A204.1 (cell line): ENCODE data around the gene TPD52L2.
"Not testable (repeated sequence)": the region's sequence is repeated elsewhere in the genome, so short reads cannot be mapped to it uniquely, and the experiment has no call there.

ENCODE experiments used
- FAIRE-seq: peaks from 2 replicates; lab custom pipeline; 2012; peaks lifted over from hg19 to GRCh38; lab: Jason Lieb, UNC

The TPD52L2 gene

GRCh38 chr20:63855363-63856097, 9.5 kb upstream of the TPD52L2 start:
- FAIRE-seq: no peak

DNA sequence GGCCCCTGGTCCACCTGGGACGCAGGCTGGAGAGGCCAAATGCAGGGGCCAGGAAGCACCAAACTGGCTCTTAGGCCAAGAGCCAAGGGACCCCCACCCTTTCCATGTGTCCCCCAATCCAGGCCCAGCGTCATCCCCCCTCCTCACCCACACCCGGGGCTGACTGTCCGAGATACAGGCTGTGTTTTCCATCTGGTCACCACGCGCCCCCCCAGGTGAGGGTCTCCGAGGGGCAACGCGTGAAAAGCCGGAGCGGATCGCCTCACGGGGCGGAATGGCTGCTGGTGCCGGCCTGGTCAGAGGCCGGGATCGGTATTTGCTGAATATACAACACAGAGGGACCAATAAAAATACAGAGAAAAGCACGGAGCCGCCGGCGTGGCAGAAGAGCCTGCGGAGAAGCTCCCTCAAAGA, 9.0 kb upstream of the TPD52L2 start:
- no peak for FAIRE-seq

- FAIRE-seq: no peak
These were observed 7.2 kb upstream of the TPD52L2 start for GRCh38 chr20:63857764-63858392.

DNA sequence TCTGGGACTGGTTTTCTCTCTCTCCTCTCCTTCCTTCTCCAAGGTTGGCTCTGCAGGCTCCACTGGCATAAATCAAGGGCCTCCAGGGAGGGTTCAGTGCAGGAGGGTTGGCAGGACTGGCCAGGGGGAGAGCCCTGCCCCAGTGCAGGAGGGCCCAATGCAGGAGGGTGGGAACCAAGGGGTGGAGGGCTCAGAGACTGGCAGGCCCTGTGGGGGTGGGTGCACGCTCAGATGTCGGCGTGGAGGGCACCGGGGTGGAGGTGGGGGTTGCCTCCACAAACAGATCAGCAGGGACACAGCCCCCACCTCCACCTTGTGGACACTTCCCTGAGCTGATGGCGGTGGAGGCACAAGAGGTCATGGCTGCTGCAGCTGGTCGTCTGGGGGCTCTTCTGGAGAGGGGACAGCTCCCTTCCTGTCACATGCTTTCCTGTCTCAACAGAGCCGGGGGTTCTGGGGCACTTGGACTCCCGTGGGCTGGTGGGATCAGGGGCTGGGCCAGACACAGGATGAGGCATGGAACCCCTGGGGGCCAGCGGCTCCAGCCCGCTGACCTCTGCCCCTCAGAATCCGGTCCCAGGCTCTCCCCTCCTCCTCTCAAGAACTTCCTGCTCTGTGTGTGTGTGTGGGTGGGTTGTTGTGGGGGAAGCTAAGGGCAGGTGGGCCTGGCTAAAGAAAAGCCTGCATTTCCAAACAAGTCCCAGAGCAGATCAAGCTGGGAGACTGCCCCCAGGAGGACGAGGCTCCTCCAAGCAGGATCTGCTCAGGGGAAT, 6.5 kb upstream of the TPD52L2 start:
- no peak for FAIRE-seq

DNA sequence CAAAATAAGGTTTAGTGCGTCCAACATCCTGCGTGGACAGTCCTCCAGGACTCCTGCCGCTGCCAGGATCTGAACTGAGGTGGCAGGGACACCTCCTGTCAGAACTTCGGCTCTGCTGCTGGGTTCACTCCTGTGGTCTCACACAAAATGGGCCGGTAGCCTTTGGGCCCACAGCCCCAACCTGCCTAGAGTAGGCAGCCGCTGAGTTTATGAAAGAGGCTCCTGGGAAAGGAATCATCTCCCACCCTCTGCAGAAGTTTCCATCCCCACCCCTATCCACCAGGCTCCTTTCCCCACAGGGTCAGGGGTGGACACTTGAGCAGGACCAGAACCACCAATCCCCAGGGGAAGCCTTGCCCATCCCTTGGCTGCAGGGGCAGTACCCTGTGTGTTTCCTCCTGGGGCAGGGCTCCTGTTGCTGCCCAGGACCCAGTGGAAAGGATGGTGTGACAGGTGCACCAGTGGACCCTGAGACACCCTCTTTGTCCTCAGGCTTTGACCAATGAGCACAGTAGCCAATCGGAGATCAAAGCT, 5.8 kb upstream of the TPD52L2 start:
- no peak for FAIRE-seq

DNA sequence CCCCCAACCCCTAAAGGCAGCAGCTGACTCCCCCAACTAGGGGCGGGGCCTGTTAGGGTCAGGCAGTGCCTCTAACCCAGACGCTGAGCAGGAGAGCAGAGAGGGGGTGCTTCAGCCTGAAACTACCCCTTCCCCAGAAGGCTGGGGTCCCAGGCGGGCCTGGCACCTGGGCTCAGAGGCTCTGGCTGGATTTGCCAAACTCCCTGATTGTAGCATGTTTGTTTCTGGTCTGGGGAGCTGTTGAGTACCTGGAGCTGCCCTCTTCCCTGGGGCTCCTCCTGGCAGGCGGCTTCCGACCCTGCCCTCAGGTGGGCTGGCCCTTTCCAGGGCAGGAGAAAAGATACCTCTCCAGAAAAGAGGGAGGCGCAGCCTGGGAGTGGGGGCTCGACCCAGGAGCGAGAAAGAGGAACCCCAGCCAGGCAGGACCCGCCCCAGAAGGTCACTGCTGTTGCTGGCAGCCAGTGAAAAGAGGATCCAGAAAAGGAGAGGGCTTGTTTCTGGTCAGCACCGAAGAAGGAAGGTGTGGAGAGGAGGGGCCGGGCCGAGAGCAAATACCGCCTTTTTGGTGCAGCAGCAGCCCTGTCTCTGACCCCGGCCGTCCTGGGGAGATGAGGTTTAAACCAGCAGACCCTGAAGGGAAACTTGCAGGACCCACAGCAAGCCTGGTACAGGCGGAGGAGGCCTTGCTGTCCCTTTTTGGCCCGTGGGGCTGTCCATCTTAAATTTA, 4.6 kb upstream of the TPD52L2 start:
- FAIRE-seq: no peak

DNA sequence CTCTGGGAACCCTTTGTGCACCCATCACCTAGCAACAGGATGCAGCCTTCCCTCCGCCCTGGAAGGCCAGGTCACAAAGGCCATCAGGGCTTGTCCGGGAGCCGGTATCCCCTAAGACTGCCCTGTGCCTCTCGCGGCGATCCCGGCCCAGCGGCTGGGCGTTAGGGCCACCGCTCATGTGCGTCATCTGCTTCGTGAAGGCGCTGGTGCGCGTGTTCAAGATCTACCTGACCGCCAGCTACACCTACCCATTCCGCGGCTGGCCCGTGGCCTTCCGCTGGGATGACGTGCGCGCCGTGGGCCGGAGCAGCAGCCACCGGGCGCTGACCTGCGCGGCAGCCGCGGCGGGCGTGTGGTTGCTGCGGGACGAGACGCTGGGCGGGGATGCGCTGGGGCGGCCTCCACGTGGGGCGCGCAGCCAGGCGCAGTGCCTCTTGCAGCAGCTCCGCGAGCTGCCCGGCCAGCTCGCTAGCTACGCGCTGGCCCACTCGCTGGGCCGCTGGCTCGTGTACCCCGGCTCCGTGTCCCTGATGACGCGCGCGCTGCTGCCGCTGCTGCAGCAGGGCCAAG, 3.6 kb upstream of the TPD52L2 start, which contains the start of gene ABHD16B:
Gene ABHD16B (plus strand): TSS at position 134 of the 570 bp plus-strand sequence. CDS start 43 bp downstream, at position 177.
- FAIRE-seq: no peak

DNA sequence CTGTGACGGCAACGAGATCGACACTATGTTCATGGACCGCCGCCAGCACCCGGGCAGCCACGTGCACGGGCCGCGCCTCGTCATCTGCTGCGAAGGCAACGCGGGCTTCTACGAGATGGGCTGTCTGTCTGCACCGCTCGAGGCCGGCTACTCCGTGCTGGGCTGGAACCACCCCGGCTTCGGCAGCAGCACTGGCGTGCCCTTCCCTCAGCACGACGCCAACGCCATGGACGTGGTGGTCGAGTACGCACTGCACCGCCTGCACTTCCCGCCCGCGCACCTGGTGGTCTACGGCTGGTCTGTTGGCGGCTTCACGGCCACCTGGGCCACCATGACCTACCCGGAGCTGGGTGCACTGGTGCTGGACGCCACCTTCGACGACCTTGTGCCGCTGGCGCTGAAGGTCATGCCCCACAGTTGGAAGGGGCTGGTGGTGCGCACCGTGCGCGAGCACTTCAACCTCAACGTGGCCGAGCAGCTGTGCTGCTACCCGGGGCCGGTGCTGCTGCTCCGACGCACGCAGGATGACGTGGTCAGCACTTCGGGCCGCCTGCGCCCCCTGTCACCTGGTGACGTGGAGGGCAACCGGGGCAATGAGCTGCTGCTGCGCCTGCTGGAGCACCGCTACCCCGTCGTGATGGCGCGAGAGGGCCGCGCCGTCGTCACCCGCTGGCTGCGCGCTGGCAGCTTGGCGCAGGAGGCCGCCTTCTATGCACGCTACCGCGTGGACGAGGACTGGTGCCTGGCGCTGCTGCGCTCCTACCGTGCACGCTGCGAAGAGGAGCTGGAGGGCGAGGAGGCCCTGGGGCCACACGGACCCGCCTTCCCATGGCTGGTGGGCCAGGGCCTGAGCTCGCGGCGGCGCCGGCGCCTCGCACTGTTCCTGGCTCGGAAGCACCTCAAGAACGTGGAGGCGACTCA, 2.8 kb upstream of the TPD52L2 start:
- FAIRE-seq: no peak

GRCh38 chr20:63863021-63863797, 1.9 kb upstream of the TPD52L2 start:
- no peak for FAIRE-seq

- no peak for FAIRE-seq
These were observed 1.1 kb upstream of the TPD52L2 start for GRCh38 chr20:63863798-63864544.

DNA sequence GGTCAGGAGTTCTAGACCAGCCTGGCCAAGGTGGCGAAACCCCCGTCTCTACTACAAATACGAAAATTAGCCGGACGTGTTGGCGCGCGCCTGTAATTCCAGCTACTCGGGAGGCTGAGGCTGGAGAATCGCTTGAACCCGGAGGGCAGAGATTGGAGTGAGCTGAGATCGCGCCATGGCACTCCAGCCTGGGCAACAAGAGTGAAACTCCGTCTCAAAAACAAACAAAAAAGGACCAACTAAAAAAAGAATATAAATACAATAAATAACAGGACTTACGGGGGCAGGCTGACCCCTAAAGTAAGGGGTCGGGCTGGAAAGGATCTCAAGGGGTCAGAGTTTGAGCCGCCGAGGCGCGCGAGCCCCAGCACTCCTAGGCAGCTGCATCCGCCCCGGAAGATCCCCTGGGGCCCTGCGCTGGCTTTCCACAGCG, 509 bp upstream of the TPD52L2 start:
- FAIRE-seq: no peak

- not testable (repeated sequence) for FAIRE-seq
These were observed 2.0 kb downstream of the TPD52L2 start for GRCh38 chr20:63867042-63867441.

DNA sequence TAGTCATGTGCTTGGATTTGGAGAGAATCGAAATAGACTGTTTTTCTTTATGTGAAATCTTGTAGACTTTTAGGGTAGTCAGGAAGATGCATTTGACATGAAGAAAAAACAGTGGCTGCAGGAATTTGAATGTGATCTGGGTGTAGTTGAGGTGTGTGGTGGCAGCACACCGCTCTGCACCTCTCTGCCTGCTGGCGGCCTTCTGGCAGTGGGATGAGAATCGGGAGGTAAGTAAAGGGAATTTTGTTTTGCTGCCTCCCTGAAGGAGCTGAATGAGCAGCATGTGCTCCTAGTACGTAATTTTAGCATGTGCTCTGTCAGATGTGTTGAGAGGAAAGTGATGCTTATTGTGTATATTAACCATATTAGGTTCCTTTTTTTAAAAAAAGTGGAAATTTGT, 3.2 kb downstream of the TPD52L2 start:
- no peak for FAIRE-seq

DNA sequence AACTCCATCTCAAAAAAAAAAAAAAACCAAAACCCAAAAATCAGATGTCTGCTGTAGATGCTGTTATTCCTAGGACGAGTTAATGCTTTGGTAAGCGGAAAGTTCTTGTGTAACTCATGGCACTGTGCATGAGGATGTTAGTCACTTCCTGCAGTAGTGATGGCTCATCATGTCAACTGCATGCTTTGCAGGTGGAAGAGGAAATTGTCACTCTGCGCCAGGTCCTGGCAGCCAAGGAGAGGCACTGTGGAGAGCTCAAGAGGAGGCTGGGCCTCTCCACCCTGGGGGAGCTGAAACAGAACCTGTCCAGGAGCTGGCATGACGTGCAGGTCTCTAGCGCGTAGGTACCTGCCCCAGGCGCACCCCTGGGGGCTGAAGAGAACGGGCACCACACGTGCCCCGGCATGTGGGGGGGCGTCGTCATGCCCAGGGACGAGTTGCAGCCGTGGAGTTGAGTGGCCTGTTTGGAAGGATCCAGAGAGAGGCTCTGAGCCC, 8.5 kb downstream of the TPD52L2 start:
- no peak for FAIRE-seq

DNA sequence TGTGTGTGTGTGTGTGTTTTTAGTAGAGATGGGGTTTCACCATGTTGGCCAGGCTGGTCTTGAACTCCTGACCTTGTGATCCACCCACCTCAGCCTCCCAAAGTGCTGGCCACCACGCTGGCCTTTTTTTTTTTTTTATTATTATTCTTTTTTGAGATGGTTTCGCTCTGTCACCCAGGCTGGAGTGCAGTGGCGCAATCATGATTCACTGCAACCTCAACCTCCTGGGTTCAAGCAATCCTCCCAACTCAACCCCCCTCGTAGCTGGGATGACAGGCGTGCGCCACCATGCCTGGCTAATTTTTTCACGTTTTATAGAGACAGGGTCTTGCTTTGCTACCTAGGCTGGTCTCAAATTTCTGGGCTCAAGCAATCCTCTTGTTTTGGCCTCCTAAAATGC, 9.2 kb downstream of the TPD52L2 start:
- not testable (repeated sequence) for FAIRE-seq

DNA sequence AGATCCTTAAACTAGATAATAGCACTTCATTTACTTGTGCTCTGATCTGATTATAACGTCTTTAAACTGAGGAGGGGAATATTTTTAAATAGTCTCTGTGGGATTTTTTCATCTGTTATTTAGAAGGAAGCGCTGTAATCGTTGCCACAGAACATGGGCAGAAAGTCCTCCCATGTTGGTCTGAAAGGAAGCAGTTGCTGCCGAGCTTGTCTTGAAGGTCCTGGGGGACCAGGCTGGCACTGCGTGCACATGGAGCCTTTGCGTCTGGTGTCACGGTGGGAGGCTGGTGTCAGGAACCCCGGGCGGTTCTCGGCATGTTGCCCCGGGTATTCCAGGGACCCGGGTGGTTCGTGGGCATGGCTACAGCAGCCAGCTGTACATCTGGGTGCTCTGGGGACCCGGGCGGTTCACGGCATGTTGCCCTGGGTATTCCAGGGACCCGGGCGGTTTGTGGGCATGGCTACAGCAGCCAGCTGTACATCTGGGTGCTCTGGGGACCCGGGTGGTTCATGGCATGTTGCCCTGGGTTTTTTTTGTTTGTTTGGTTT, 11.5 kb downstream of the TPD52L2 start:
- FAIRE-seq: no peak

DNA sequence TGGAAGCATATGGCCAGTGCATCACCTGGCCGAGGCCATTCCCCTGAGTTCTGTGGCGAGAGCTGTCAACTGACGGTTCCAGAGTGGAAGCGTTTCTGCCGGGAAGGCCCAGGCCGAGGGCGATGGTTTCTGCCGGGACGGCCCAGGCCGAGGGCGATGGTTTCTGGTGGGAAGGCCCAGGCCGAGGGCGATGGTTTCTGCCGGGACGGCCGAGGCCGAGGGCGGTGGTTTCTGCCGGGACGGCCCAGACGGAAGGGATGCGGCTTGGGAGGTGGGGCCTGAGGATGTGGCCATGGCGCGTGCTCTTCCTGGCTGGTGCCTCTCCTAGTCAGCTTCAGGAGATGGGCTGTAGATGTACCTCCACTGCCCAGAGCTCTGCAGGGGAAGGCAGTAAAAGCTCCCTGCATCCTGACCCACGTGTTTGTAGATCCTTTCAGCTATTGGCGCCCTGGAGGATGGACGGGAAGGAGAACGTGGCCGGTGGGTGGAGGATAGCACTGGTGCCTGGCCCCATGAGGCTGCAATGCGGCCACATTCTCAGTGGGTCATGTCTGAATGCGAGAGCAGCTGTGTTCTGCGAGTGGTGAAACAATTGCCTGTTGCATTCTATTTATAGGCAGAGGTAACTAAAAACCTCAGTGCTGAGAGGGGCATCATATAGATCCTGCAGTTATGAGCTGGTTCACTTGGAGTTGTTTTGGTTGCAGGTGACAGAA, 12.8 kb downstream of the TPD52L2 start:
- no peak for FAIRE-seq
